NCI-H2029 treated with DMSO at 0.1 percent for 48 hours (cell line): ENCODE results near the gene KIAA0753.

ENCODE experiments used
- DNase-seq: peaks from one replicate; lab custom pipeline; 2025; lab: John Stamatoyannopoulos, UW

Gene KIAA0753

GRCh38 chr17:6641247-6641863 lies 844 bp upstream of the KIAA0753 start:
- DNase-seq: no peak

- DNase-seq: no peak
These were observed 650 bp downstream of the KIAA0753 start for GRCh38 chr17:6639586-6640535.

GRCh38 chr17:6639014-6639585 lies 1.4 kb downstream of the KIAA0753 start:
- no peak for DNase-seq

GRCh38 chr17:6638046-6638908 lies 2.2 kb downstream of the KIAA0753 start:
- no peak for DNase-seq

- DNase-seq: no peak
These were observed 3.1 kb downstream of the KIAA0753 start for GRCh38 chr17:6637458-6637840.

GRCh38 chr17:6636616-6637457 lies 3.7 kb downstream of the KIAA0753 start:
- DNase-seq: no peak

- DNase-seq: no peak
These were observed 4.4 kb downstream of the KIAA0753 start for GRCh38 chr17:6636105-6636504.

- no peak for DNase-seq
These were observed 7.2 kb downstream of the KIAA0753 start for GRCh38 chr17:6633263-6633662.

- DNase-seq: no peak
These were observed 8.0 kb downstream of the KIAA0753 start for GRCh38 chr17:6632530-6632929.

GRCh38 chr17:6630390-6630789 lies 10.1 kb downstream of the KIAA0753 start:
- DNase-seq: no peak

GRCh38 chr17:6627019-6627418 lies 13.5 kb downstream of the KIAA0753 start:
- no peak for DNase-seq

GRCh38 chr17:6626616-6627015 lies 13.9 kb downstream of the KIAA0753 start:
- DNase-seq: no peak

- DNase-seq: no peak
These were observed 16.6 kb downstream of the KIAA0753 start for GRCh38 chr17:6623941-6624340.

- no peak for DNase-seq
These were observed 29.3 kb downstream of the KIAA0753 start for GRCh38 chr17:6611231-6611630.

GRCh38 chr17:6610011-6610410 lies 30.5 kb downstream of the KIAA0753 start:
- no peak for DNase-seq

- no peak for DNase-seq
These were observed 32.2 kb downstream of the KIAA0753 start for GRCh38 chr17:6608321-6608720.

GRCh38 chr17:6605142-6605541 lies 35.4 kb downstream of the KIAA0753 start:
- DNase-seq: no peak

GRCh38 chr17:6603744-6604325 lies 36.7 kb downstream of the KIAA0753 start:
- no peak for DNase-seq

- no peak for DNase-seq
These were observed 38.4 kb downstream of the KIAA0753 start for GRCh38 chr17:6602141-6602540.

GRCh38 chr17:6599364-6599763 lies 41.1 kb downstream of the KIAA0753 start:
- DNase-seq: no peak

GRCh38 chr17:6597727-6598126 lies 42.8 kb downstream of the KIAA0753 start:
- no peak for DNase-seq
